Body of pancreas (tissue), 4 donors: ENCODE results near the gene KIAA0930.

Source experiments
- POLR2A ChIP-seq, 3 donors: fragments of 450-650 bp; IDR thresholded peaks; one replicate each; pipeline ENCODE4 v1.6.1; 2016; ENCODE audit warnings: antibody characterized with exemption in 3 of 3, mild to moderate bottlenecking in 2 of 3
- TF ChIP-seq, protein P1 (sequence below), 7 experiments: fragments of 450-650 bp in 4 of 7; fragments of 200-600 bp in 3 of 7; sonication (generic) in 3 of 7; IDR thresholded peaks; one replicate each; pipeline ENCODE4 v1.5.1; 2016 to 2019; ENCODE audit warnings: antibody characterized with exemption in 7 of 7

- TF ChIP-seq, protein P1, sequence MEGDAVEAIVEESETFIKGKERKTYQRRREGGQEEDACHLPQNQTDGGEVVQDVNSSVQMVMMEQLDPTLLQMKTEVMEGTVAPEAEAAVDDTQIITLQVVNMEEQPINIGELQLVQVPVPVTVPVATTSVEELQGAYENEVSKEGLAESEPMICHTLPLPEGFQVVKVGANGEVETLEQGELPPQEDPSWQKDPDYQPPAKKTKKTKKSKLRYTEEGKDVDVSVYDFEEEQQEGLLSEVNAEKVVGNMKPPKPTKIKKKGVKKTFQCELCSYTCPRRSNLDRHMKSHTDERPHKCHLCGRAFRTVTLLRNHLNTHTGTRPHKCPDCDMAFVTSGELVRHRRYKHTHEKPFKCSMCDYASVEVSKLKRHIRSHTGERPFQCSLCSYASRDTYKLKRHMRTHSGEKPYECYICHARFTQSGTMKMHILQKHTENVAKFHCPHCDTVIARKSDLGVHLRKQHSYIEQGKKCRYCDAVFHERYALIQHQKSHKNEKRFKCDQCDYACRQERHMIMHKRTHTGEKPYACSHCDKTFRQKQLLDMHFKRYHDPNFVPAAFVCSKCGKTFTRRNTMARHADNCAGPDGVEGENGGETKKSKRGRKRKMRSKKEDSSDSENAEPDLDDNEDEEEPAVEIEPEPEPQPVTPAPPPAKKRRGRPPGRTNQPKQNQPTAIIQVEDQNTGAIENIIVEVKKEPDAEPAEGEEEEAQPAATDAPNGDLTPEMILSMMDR (IDR thresholded peaks at IDR 0.05) = no peak
- TF ChIP-seq POLR2A (IDR thresholded peaks at IDR 0.05) = no peak
Observed at GRCh38 chr22:45216133-45217003, 24.3 kb downstream of the KIAA0930 start.
